ENCODE measurements around the gene PSME2.

DNA sequence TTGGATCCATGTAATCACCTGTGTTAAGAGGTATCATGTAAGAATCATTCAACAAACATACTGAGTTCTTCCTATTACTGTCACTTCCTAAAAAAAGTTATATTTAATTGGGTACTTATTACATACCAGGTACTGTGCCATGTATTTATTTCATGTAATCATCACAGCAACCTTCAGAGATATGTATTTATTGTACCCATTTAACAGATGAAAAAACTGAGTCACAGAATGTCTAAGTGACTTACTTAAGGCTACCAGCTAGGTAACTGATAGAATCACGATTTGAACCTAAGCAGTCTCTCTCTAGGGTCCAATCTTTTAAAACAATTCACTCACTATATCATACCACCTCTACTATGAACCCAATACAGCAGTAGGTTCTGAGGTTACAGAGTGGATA is 2.0 kb downstream of the PSME2 start:
- TF ChIP-seq, protein P1, sequence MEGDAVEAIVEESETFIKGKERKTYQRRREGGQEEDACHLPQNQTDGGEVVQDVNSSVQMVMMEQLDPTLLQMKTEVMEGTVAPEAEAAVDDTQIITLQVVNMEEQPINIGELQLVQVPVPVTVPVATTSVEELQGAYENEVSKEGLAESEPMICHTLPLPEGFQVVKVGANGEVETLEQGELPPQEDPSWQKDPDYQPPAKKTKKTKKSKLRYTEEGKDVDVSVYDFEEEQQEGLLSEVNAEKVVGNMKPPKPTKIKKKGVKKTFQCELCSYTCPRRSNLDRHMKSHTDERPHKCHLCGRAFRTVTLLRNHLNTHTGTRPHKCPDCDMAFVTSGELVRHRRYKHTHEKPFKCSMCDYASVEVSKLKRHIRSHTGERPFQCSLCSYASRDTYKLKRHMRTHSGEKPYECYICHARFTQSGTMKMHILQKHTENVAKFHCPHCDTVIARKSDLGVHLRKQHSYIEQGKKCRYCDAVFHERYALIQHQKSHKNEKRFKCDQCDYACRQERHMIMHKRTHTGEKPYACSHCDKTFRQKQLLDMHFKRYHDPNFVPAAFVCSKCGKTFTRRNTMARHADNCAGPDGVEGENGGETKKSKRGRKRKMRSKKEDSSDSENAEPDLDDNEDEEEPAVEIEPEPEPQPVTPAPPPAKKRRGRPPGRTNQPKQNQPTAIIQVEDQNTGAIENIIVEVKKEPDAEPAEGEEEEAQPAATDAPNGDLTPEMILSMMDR (optimal IDR thresholded peaks at IDR 0.05 in 1 of 3, IDR thresholded peaks at IDR 0.05 in 1 of 3, conservative IDR thresholded peaks at IDR 0.05 in 1 of 3; ENCODE audit: extremely low read depth in 1 of 3, insufficient read depth in 2 of 3, low read length in 3 of 3): no peak
- TF ChIP-seq EZH2 (IDR thresholded peaks at IDR 0.05; ENCODE audit: low read length): no peak
